IMR-90 (cell line): ENCODE results near the gene SFT2D2. TPM values are rescaled to one million over a fixed set of nuclear protein-coding genes. Genes with fewer than 3 reads are reported as not detected.

Experiments used
- ATAC-seq: fragments of 200-7000 bp; cut with Tn5 transposase; 2 replicates; pipeline ENCODE4 v1.9.1; 2020; ENCODE audit warnings: low read depth, mild to moderate bottlenecking, moderate library complexity
- BruUV-seq: library from RNA; stranded (reverse); fragments of 400-500 nt; replicated peaks from 2 replicates; lab custom pipeline; 2021; lab: Mats Ljungman, UMichigan
- CTCF ChIA-PET: fragments of 300-600 bp; formaldehyde crosslinking; extraction: SDS; loops from one replicate; lab custom pipeline; 2021; ENCODE audit warnings: antibody characterized with exemption; lab: Yijun Ruan, JAX
- POLR2A ChIA-PET: fragments of 300-600 bp; sonication (Branson Sonifier 250); formaldehyde crosslinking; loops from one replicate; lab custom pipeline; 2022; ENCODE audit warnings: antibody characterized with exemption; ENCODE audit not compliant: unreplicated experiment; lab: Charles Lee
- DNase-seq: peaks from one replicate; pipeline ENCODE4 v3.0.0; 2013
- H2AFZ ChIP-seq: replicated peaks from 2 replicates; pipeline ENCODE3; 2013; ENCODE audit warnings: low read length, mild to moderate bottlenecking; ENCODE audit not compliant: poor library complexity
- H2AK5ac ChIP-seq: 2 replicates; pipeline ENCODE4 v1.6.1; 2013; ENCODE audit warnings: low read depth, low read length, inconsistent platforms
- H2AK9ac ChIP-seq: replicated peaks from 2 replicates; pipeline ENCODE3; 2013; ENCODE audit warnings: mild to moderate bottlenecking, low read depth, low read length, moderate library complexity; ENCODE audit not compliant: poor library complexity
- H2BK120ac ChIP-seq: 2 replicates; pipeline ENCODE4 v1.6.1; 2013; ENCODE audit warnings: low read depth, low read length, inconsistent platforms
- H2BK15ac ChIP-seq: 3 replicates; pipeline ENCODE4 v1.6.1; 2013; ENCODE audit warnings: low read depth, low read length, inconsistent platforms
- H2BK20ac ChIP-seq: 2 replicates; pipeline ENCODE4 v1.6.1; 2013; ENCODE audit warnings: low read depth, mild to moderate bottlenecking, inconsistent platforms, low read length, moderate library complexity
- H2BK5ac ChIP-seq: 2 replicates; pipeline ENCODE4 v1.6.1; 2013; ENCODE audit warnings: mild to moderate bottlenecking, low read depth, low read length, inconsistent platforms; ENCODE audit not compliant: poor library complexity, severe bottlenecking
- H3K14ac ChIP-seq: replicated peaks from 2 replicates; pipeline ENCODE4 v1.6.1; 2013; ENCODE audit warnings: low read depth, low read length, inconsistent platforms
- H3K18ac ChIP-seq: 2 replicates; pipeline ENCODE4 v1.6.1; 2013; ENCODE audit warnings: low read depth, low read length, control low read depth
- H3K23ac ChIP-seq: 2 replicates; pipeline ENCODE4 v1.6.1; 2013; ENCODE audit warnings: low read depth, low read length, inconsistent platforms
- H3K27ac ChIP-seq: 2 replicates; pipeline ENCODE4 v1.5.1; 2013; ENCODE audit warnings: mild to moderate bottlenecking, control low read depth, low read length; ENCODE audit not compliant: insufficient read depth
- H3K27me3 ChIP-seq: 2 replicates; pipeline ENCODE4 v1.6.1; 2013; ENCODE audit warnings: low read length; ENCODE audit not compliant: control insufficient read depth, insufficient read depth
- H3K36me3 ChIP-seq: 2 replicates; pipeline ENCODE4 v1.6.1; 2013; ENCODE audit warnings: low read length, mixed read lengths; ENCODE audit not compliant: control insufficient read depth, insufficient read depth
- H3K4ac ChIP-seq: 2 replicates; pipeline ENCODE4 v1.6.1; 2013; ENCODE audit warnings: low read depth, low read length, inconsistent platforms
- H3K4me1 ChIP-seq: 2 replicates; pipeline ENCODE4 v1.6.1; 2013; ENCODE audit warnings: low read length, mixed read lengths; ENCODE audit not compliant: control insufficient read depth, insufficient read depth
- H3K4me2 ChIP-seq: 2 replicates; pipeline ENCODE4 v1.6.1; 2013; ENCODE audit warnings: low read depth, mild to moderate bottlenecking, control low read depth, low read length, moderate library complexity
- H3K4me3 ChIP-seq: 2 replicates; pipeline ENCODE4 v1.5.1; 2013; ENCODE audit warnings: low read depth, mild to moderate bottlenecking, control low read depth, low read length, moderate library complexity; ENCODE audit not compliant: insufficient read depth
- H3K56ac ChIP-seq: 2 replicates; pipeline ENCODE4 v1.6.1; 2013; ENCODE audit warnings: low read length, inconsistent platforms; ENCODE audit not compliant: insufficient read depth; ENCODE audit errors: extremely low read depth
- H3K79me1 ChIP-seq, 2 experiments: 2 replicates each; pipeline ENCODE4 v1.6.1; 2013; ENCODE audit warnings: low read length in 2 of 2, inconsistent platforms in 1 of 2, low read depth in 1 of 2
- H3K9ac ChIP-seq: 2 replicates; pipeline ENCODE4 v1.6.1; 2013; ENCODE audit warnings: low read depth, low read length, control low read depth
- H3K9me1 ChIP-seq: 2 replicates; pipeline ENCODE4 v1.6.1; 2013; ENCODE audit warnings: low read length, inconsistent platforms; ENCODE audit not compliant: insufficient read depth
- H3K9me3 ChIP-seq: 2 replicates; pipeline ENCODE4 v1.6.1; 2013; ENCODE audit warnings: low read length; ENCODE audit not compliant: control insufficient read depth, insufficient read depth
- H4K20me1 ChIP-seq: 2 replicates; pipeline ENCODE4 v1.6.1; 2013; ENCODE audit warnings: low read length, inconsistent platforms; ENCODE audit not compliant: insufficient read depth
- H4K5ac ChIP-seq: 2 replicates; pipeline ENCODE4 v1.6.1; 2013; ENCODE audit warnings: mild to moderate bottlenecking, low read depth, low read length, control low read depth
- H4K8ac ChIP-seq, 2 experiments: 2 replicates each; pipeline ENCODE4 v1.6.1; 2013; ENCODE audit warnings: low read depth in 2 of 2, low read length in 2 of 2, control low read depth in 1 of 2, inconsistent platforms in 1 of 2
- H4K91ac ChIP-seq: 2 replicates; pipeline ENCODE4 v1.6.1; 2013; ENCODE audit warnings: low read depth, low read length, inconsistent platforms; ENCODE audit not compliant: insufficient read depth
- CEBPB ChIP-seq: IDR thresholded peaks from 2 replicates; pipeline ENCODE4 v1.6.1; 2012; ENCODE audit warnings: low read depth, low read length, improper control_type of control experiment
- SMC3 ChIP-seq: fragments of 150-350 bp; IDR thresholded peaks from 2 replicates; pipeline ENCODE4 v1.6.1; 2016; ENCODE audit warnings: low read depth, mild to moderate bottlenecking, antibody characterized with exemption, low read length, moderate library complexity
- WGBS, 2 experiments: methylation state at CpG; one replicate each; pipeline versions ENCODE4 v1.1.5 to v1.1.7; 2013; ENCODE audit warnings: missing lambda C conversion rate in 2 of 2; ENCODE audit not compliant: insufficient read length in 1 of 2; ENCODE audit errors: extremely low coverage in 2 of 2; 5-methylcytosine and 5-hydroxymethylcytosine counted together
- dilution Hi-C: fragments of 300-500 bp; cut with HindIII; formaldehyde crosslinking; loops from one replicate; pipeline ENCODE4 v1.14.3; 2018; ENCODE audit warnings: low sequenced_read_pairs; ENCODE audit not compliant: unreplicated experiment
- in situ Hi-C: fragments of 300-500 bp; cut with MboI; formaldehyde crosslinking; loops from 3 replicates; pipeline ENCODE4 v1.14.3; 2019; ENCODE audit warnings: low sequenced_read_pairs, inconsistent platforms, mixed read lengths
- intact Hi-C: fragments of 100-400 bp; cut with micrococcal nuclease; formaldehyde crosslinking; loops from 2 replicates; pipeline ENCODE4 v1.10.0; 2022
- polyA plus RNA-seq, 3 experiments: library from polyadenylated mRNA; depleted of rRNA; stranded (reverse); fragments of >200 nt; gene quantifications; 2 replicates each; pipeline ENCODE4 v1.2.3, GENCODE V29; 2012; ENCODE audit warnings: low replicate concordance in 1 of 3
- total RNA-seq: library from RNA; depleted of rRNA; stranded (reverse); fragments of >200 nt; gene quantifications from 2 replicates; pipeline ENCODE4 v1.2.3, GENCODE V29; 2012

SFT2D2 gene
- total and polyA plus RNA-seq, 2 of the 4 experiments (the other 2 are of a cell fraction), result 11.1 to 37.6 TPM

DNA sequence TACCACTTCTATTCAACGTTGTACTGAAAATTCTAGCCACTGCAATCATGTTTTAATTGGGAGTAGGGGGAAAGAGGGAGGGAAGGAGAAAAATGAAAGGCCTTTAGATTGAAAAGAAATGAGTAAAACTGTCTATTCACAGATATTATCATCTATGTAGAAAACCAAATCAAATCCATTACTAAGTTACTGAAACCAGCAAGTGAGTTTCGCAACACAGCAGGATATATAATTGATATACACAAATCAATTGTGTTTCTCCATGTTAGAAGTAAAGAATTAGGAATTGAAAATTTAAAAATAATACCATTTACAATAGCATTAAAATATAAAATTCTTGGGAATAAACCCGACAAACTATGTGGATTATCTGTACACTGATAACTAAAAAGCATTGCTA is 19.2 kb downstream of the SFT2D2 start:
- Histone ChIP-seq H4K8ac (no peak overlapping the region), H2BK120ac (no peak overlapping the region), H3K14ac (no peak overlapping the region), H3K9ac (no peak overlapping the region), H3K4me2 (no peak overlapping the region), H2AFZ (no peak overlapping the region), H4K91ac (no peak overlapping the region), H3K79me1 (peaks cover 15% of the 10 kb centered on the region in 2 experiments), H3K9me3 (no peaks in the 10 kb centered on the region), H2BK5ac (no peak overlapping the region), H3K23ac (no peak overlapping the region), H3K4me1 (peaks cover 6% of the 10 kb centered on the region; the same call in 1 of the 2 replicates), H3K9me1 (peaks cover 9% of the 10 kb centered on the region), H4K5ac (no peak overlapping the region), H3K56ac (no peak overlapping the region), H3K27ac (no peak overlapping the region), H2BK20ac (no peak overlapping the region), H3K4me3 (no peak overlapping the region), H2AK9ac (no peak overlapping the region), H3K36me3 (peaks cover 17% of the 10 kb centered on the region), H3K27me3 (no peaks in the 10 kb centered on the region), H3K18ac (no peak overlapping the region), H2BK15ac (no peak overlapping the region), H3K4ac (no peak overlapping the region), H4K20me1 (no peaks in the 10 kb centered on the region), H2AK5ac (no peak overlapping the region)
- ATAC-seq (no peak), DNase-seq (no peak)
- peak; percentile 69 for TF ChIP-seq CEBPB
- no peak for TF ChIP-seq SMC3
- in situ Hi-C loops, result no loop called here
- CTCF ChIA-PET, result no interaction called here
- TSS peak; percentile 16 for BruUV-seq
- no CpG with 5 or more reads among the region's 3 CpGs for WGBS, 2 experiments
- POLR2A ChIA-PET, result no interaction called here
- dilution Hi-C loops, result no loop called here
- intact Hi-C loops, result no loop called here
